Ovary (tissue), 10 donors: ENCODE measurements around the gene USP11. TPM values are rescaled to one million over a fixed set of nuclear protein-coding genes. Genes with fewer than 3 reads are reported as not detected.
A peak's percentile ranks its signal among the peaks of the same experiment; 100 is the strongest.

Experiments used
- DNase-seq, 5 donors: peaks; one replicate each; pipeline ENCODE4 v3.0.0-alpha.2; 2019 to 2020
- H3K27ac ChIP-seq, 2 donors: fragments of 200-600 bp; one replicate each; pipeline versions ENCODE4 v1.5.1 to v1.8.0; 2019 to 2022
- H3K27me3 ChIP-seq: fragments of 200-600 bp; one replicate; pipeline ENCODE4 v1.8.0; 2022
- H3K36me3 ChIP-seq: fragments of 200-600 bp; sonication (generic); one replicate; pipeline ENCODE4 v1.5.1; 2019
- H3K4me1 ChIP-seq: one replicate; pipeline ENCODE4 v1.8.1; 2013; ENCODE audit warnings: mild to moderate bottlenecking, moderate library complexity; ENCODE audit not compliant: insufficient read depth
- H3K4me3 ChIP-seq: fragments of 200-600 bp; sonication (generic); one replicate; pipeline ENCODE4 v1.5.1; 2017
- H3K9me3 ChIP-seq, 2 donors: fragments of 200-600 bp in 1 of 2; sonication (generic) in 1 of 2; one replicate each; pipeline versions ENCODE4 v1.5.1 to v1.8.1; 2013 to 2019; ENCODE audit warnings: mild to moderate bottlenecking in 1 of 2, moderate library complexity in 1 of 2
- CTCF ChIP-seq, 3 donors: fragments of 450-650 bp in 2 of 3; fragments of 200-600 bp in 1 of 3; IDR thresholded peaks; one replicate each; pipeline versions ENCODE4 v1.5.1 to v1.8.0; 2016 to 2022; ENCODE audit warnings: antibody characterized with exemption in 3 of 3, mild to moderate bottlenecking in 1 of 3
- EP300 ChIP-seq: sonication (generic); formaldehyde crosslinking; IDR thresholded peaks from one replicate; pipeline ENCODE4 v1.6.1; 2017; ENCODE audit warnings: antibody characterized with exemption
- POLR2A ChIP-seq: fragments of 450-650 bp; IDR thresholded peaks from one replicate; pipeline ENCODE4 v1.6.1; 2017; ENCODE audit warnings: antibody characterized with exemption, mild to moderate bottlenecking, moderate library complexity
- WGBS, 3 donors: extraction: QIAGEN DNeasy Blood & Tissue Kit in 1 of 3; methylation state at CpG; one replicate each; pipeline versions ENCODE4 v1.1.5 to v1.1.7; 2013 to 2017; 5-methylcytosine and 5-hydroxymethylcytosine counted together
- intact Hi-C, 4 donors: fragments of 100-400 bp; cut with DNase I; formaldehyde crosslinking; loops; one replicate each; pipeline versions ENCODE4 v1.11.0 to v1.15.1; 2022 to 2023
- long read RNA-seq, 3 donors: library from polyadenylated mRNA in 2 of 3; unstranded in 2 of 3; transcript quantifications; one replicate each; pipeline ENCODE4 v2.0.0 and lab custom pipeline, GENCODE V29; 2021 to 2026
- polyA plus RNA-seq, 2 donors: library from polyadenylated mRNA; stranded (reverse); fragments of 200-250 nt in 1 of 2; fragments of 350-450 nt in 1 of 2; fragmentation: Illumina TruSeq in 1 of 2; extraction: RNeasy Lipid Tissue Mini Kit (QIAGEN cat#74804) in 1 of 2; gene quantifications; one replicate each; pipeline ENCODE4 v1.2.3, GENCODE V29; 2013 to 2014
- total RNA-seq, 7 donors: library from RNA; depleted of rRNA in 2 of 7; stranded (reverse); fragments of >200 nt in 2 of 7; fragmentation: NEBNext Ultra II Directional in 3 of 7; extraction: Animal tissue kit (Norgen Biotek cat#: 25700) in 3 of 7; gene quantifications; one replicate each; pipeline versions ENCODE4 v1.1.0 to v1.2.4, GENCODE V29; 2016 to 2023
- donor health status: DM: no; HTN: no; CAD: no; lungs with moderate emphysema.
- donor health status: DM: no; HTN: no; CAD: no.
- donor health status: Bipolar disorder and iron deficiency.
- donor health status: DM: yes; HTN: yes; CAD: no.
- donor health status: DM: no; HTN: no; CAD: no.
- donor health status: DM: yes; HTN: yes; CAD: no.

Gene USP11
- total RNA-seq = 100 to 1,000 TPM in 5 of 7 donors, 10 to 100 TPM in 2; 55.6 to 166 (median 135) TPM
- polyA plus RNA-seq = 10 to 100 TPM; 65.6 to 87.8 TPM
- long read RNA-seq, donor 1, transcript USP11-204 (21 exons, 3,515 nt) = major isoform, 384 of 721 reads
- long read RNA-seq, donor 1, partial matches to known transcripts = 151 of 721 reads
- long read RNA-seq, donor 1, other reads (novel, unspliced or antisense) = 186 of 721 reads
- long read RNA-seq, donor 2, transcript USP11-204 (21 exons, 3,515 nt) = major isoform, 19 of 72 reads
- long read RNA-seq, donor 2, partial matches to known transcripts = 47 of 72 reads
- long read RNA-seq, donor 2, other reads (novel, unspliced or antisense) = 5 of 72 reads
- long read RNA-seq, donor 3, transcript USP11-204 (21 exons, 3,515 nt) = major isoform, 147 of 246 reads
- long read RNA-seq, donor 3, partial matches to known transcripts = 57 of 246 reads
- long read RNA-seq, donor 3, other reads (novel, unspliced or antisense) = 42 of 246 reads

- H3K27ac ChIP-seq = peak within 1 kb of the TSS; percentile 90 to 94
- peak within 1 kb of the TSS; percentile 67 for H3K4me3 ChIP-seq
- H3K36me3 ChIP-seq = no peaks in the 10 kb centered on the region
- peak; percentile 65 to 78 (median 76) for DNase-seq
- TF ChIP-seq POLR2A (peak; percentile 82), CTCF (IDR thresholded peaks at IDR 0.05) (no peak), EP300 (no peak)
- 10 to 38% (median 32%) methylated on average over 46 of the region's 46 CpGs for WGBS, 3 donors
- no peaks in the 10 kb centered on the region for H3K4me1 ChIP-seq
- no peaks in the 10 kb centered on the region for H3K27me3 ChIP-seq
- H3K9me3 ChIP-seq = no peaks in the 10 kb centered on the region
- intact Hi-C loops = no loop called here
Measured at GRCh38 chrX:47232803-47233332, at the start of gene USP11. Gene USP11 (plus strand): TSS chrX:47233009. CDS start chrX:47233044, 35 bp downstream.

- DNase-seq = peak in 1 of 5 donors; percentile 18
- no peaks in the 10 kb centered on the region for H3K4me1 ChIP-seq
- no peaks in the 10 kb centered on the region for H3K9me3 ChIP-seq
- no peak for TF ChIP-seq EP300
- TF ChIP-seq POLR2A = no peak
- TF ChIP-seq CTCF (IDR thresholded peaks at IDR 0.05) = no peak
- no peak overlapping the region for H3K4me3 ChIP-seq
- H3K27ac ChIP-seq = no peak overlapping the region
- no peaks in the 10 kb centered on the region for H3K27me3 ChIP-seq
- H3K36me3 ChIP-seq = no peaks in the 10 kb centered on the region
- intact Hi-C loops = loop anchor here in 1 of 4 donors (10.0 kb wide), 1 partner anchor 200 kb away; no protein-coding TSS in a partner anchor
- 84 to 92% (median 92%) methylated on average over 4 of the region's 4 CpGs for WGBS, 3 donors
Measured at GRCh38 chrX:47184486-47184885, 48.3 kb upstream of the USP11 start.

GRCh38 chrX:47185241-47185640 lies 47.6 kb upstream of the USP11 start:
- no peak overlapping the region for H3K27ac ChIP-seq
- peak in 1 of 5 donors; percentile 25 for DNase-seq
- intact Hi-C loops = loop anchor here in 1 of 4 donors (10.0 kb wide), 1 partner anchor 200 kb away; no protein-coding TSS in a partner anchor
- no peaks in the 10 kb centered on the region for H3K27me3 ChIP-seq
- WGBS, 3 donors = 79 to 83% (median 79%) methylated on average over 17 of the region's 17 CpGs
- H3K9me3 ChIP-seq = no peaks in the 10 kb centered on the region
- no peak overlapping the region for H3K4me3 ChIP-seq
- H3K36me3 ChIP-seq = no peaks in the 10 kb centered on the region
- H3K4me1 ChIP-seq = no peaks in the 10 kb centered on the region
- TF ChIP-seq POLR2A = no peak
- TF ChIP-seq CTCF (IDR thresholded peaks at IDR 0.05) = no peak
- TF ChIP-seq EP300 = no peak

GRCh38 chrX:47186096-47186740 lies 46.6 kb upstream of the USP11 start:
- DNase-seq = no peak
- Histone ChIP-seq H3K4me1 (peaks cover 2% of the 10 kb centered on the region), H3K27ac (no peak overlapping the region), H3K36me3 (no peaks in the 10 kb centered on the region), H3K9me3 (no peaks in the 10 kb centered on the region), H3K4me3 (no peak overlapping the region), H3K27me3 (no peaks in the 10 kb centered on the region)
- TF ChIP-seq POLR2A (no peak), CTCF (IDR thresholded peaks at IDR 0.05) (no peak), EP300 (no peak)
- intact Hi-C loops = loop anchor here in 1 of 4 donors (10.0 kb wide), 1 partner anchor 199 kb away; no protein-coding TSS in a partner anchor
- 78 to 83% (median 82%) methylated on average over 25 to 27 of the region's 27 CpGs for WGBS, 3 donors
